Measurements from ENCODE around the gene CYB561D2.

CYB561D2 gene

GRCh38 chr3:50389414-50389767 lies 38.7 kb downstream of the CYB561D2 start:
- Mint-ChIP-seq H3K36me3 (ENCODE audit: low read depth) (no peaks in the 10 kb centered on the region), H3K9me3 (no peaks in the 10 kb centered on the region), H3K27me3 (ENCODE audit: low read depth) (no peaks in the 10 kb centered on the region), H3K27ac (no peak overlapping the region), H3K4me1 (ENCODE audit: low read depth) (peaks cover 4% of the 10 kb centered on the region), H3K4me3 (no peak overlapping the region)
- no peak for DNase-seq (ENCODE audit: low spot score)

DNA sequence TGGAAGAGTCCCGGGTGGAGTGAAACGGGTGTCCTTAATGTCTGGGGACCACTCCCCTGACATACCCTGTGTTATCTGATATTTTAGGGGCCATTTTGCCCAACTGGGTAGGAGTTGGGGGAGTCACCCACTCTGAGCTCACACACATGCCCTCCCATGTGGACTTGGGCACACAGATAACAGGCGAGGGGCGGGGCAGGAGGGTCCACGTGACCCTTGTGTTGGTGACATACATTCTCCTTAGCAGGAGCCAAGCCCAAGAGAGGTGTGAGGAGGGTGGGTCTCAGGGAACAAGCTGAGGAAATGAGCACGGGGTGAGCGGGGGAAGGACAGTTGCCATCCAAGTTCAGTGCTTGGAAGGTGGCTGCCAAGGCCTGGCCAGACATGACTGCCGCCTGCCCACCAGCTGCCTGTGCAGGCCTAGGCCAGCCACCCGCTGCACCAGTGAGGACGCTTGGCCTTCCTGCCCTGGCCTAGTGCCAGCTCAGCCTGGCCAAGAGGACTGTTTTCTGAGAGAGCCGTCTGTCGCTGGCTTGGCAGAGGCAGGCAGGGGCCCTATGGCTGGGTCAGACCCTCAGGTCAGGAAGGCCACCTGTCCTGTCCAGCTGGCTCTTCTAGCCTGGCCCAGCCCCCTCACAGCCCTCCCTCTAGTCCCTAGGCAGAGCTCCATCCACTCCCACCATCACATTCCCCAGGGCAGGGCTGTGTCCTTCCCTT lies 40.0 kb downstream of the CYB561D2 start:
- Mint-ChIP-seq H3K36me3 (ENCODE audit: low read depth) (no peaks in the 10 kb centered on the region), H3K9me3 (no peaks in the 10 kb centered on the region), H3K4me1 (ENCODE audit: low read depth) (peaks cover 4% of the 10 kb centered on the region), H3K27ac (no peak overlapping the region), H3K27me3 (ENCODE audit: low read depth) (no peaks in the 10 kb centered on the region), H3K4me3 (no peak overlapping the region)
- no peak for DNase-seq (ENCODE audit: low spot score)

- Mint-ChIP-seq H3K4me1 (ENCODE audit: low read depth) (peaks cover 4% of the 10 kb centered on the region), H3K36me3 (ENCODE audit: low read depth) (no peaks in the 10 kb centered on the region), H3K4me3 (no peak overlapping the region), H3K27ac (no peak overlapping the region), H3K27me3 (ENCODE audit: low read depth) (no peaks in the 10 kb centered on the region), H3K9me3 (no peaks in the 10 kb centered on the region)
- DNase-seq (ENCODE audit: low spot score) = no peak
Measured at GRCh38 chr3:50392101-50392715, 41.5 kb downstream of the CYB561D2 start.

DNA sequence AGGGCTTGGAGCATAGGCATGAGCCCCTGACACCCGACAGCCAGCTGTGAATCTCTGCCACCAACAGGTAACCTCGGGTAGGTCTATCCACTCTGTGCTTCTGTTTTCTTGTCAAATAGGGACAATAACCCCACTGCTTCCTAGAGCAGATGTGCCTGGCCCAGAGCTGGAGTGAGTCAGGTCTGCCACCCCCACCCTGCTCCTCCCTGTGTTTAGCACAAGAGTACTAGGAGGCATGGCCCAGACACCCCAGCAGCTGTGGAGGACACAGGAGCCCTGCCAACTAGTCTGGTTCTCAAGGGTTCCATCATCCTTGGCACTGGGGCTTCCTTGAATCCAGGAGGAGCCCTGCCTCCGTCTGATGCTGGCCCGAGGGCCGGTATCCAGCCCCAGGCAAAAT lies 42.4 kb downstream of the CYB561D2 start:
- no peak for DNase-seq (ENCODE audit: low spot score)
- Mint-ChIP-seq H3K27me3 (ENCODE audit: low read depth) (no peaks in the 10 kb centered on the region), H3K4me3 (no peak overlapping the region), H3K4me1 (ENCODE audit: low read depth) (peaks cover 4% of the 10 kb centered on the region), H3K9me3 (no peaks in the 10 kb centered on the region), H3K36me3 (ENCODE audit: low read depth) (no peaks in the 10 kb centered on the region), H3K27ac (no peak overlapping the region)

DNA sequence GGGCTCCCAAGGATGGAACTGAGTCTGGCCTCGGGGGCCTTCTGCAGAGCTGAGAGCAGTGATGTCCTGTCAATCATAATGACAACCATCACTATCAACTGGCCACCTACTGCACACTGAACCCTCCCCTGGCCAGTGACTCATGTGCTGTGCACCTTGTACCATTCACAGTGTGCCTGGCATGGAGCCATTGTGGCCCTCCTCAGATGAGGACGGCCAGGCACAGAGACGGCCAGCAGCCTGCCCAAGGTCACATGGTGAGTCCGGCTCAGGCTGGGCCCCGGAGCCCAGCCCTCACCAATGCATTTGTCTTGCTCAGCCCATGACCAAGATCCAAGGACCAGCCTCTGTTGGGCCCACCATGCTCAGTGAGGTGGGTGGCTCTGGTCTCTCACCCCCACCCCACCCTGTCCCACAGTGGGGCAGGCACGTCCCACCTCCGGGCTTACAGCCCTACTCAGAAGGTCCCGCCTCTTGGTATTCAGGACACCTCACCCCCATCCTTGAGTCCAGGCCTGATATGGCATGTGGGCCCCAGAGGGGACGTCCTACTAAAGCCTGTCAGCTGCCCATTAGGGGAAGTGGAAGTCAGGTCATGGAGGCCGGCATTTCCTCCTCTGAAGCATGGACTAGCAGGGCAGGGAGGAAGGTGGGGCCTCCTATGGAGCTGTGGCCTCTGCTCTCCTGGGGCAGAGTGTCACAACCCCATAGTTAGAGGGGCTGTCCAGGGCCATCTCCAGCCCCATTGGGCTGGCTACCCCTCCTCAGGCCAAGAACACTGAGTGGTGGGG lies 44.6 kb downstream of the CYB561D2 start:
- DNase-seq (ENCODE audit: low spot score) = no peak
- Mint-ChIP-seq H3K27me3 (ENCODE audit: low read depth) (no peaks in the 10 kb centered on the region), H3K4me1 (ENCODE audit: low read depth) (peaks cover 4% of the 10 kb centered on the region), H3K27ac (no peak overlapping the region), H3K9me3 (no peaks in the 10 kb centered on the region), H3K4me3 (no peak overlapping the region), H3K36me3 (ENCODE audit: low read depth) (no peaks in the 10 kb centered on the region)

- no peaks in the 10 kb centered on the region for H3K36me3 Mint-ChIP-seq (ENCODE audit: low read depth)
- no peak for DNase-seq (ENCODE audit: low spot score)
- peaks cover 4% of the 10 kb centered on the region for H3K4me1 Mint-ChIP-seq (ENCODE audit: low read depth)
- no peaks in the 10 kb centered on the region for H3K9me3 Mint-ChIP-seq
- H3K27me3 Mint-ChIP-seq (ENCODE audit: low read depth) = no peaks in the 10 kb centered on the region
- H3K4me3 Mint-ChIP-seq = no peak overlapping the region
- H3K27ac Mint-ChIP-seq = no peak overlapping the region
Measured at GRCh38 chr3:50396502-50396901, 45.8 kb downstream of the CYB561D2 start.

GRCh38 chr3:50401978-50402595 lies 51.4 kb downstream of the CYB561D2 start:
- H3K4me3 Mint-ChIP-seq = no peak overlapping the region
- no peaks in the 10 kb centered on the region for H3K36me3 Mint-ChIP-seq (ENCODE audit: low read depth)
- DNase-seq (ENCODE audit: low spot score) = no peak
- H3K27ac Mint-ChIP-seq = no peak overlapping the region
- no peaks in the 10 kb centered on the region for H3K9me3 Mint-ChIP-seq
- H3K4me1 Mint-ChIP-seq (ENCODE audit: low read depth) = no peaks in the 10 kb centered on the region
- no peaks in the 10 kb centered on the region for H3K27me3 Mint-ChIP-seq (ENCODE audit: low read depth)
